Fibroblast of mammary gland (primary cell): ENCODE results near the gene FOXB1.

Source experiments
- DNase-seq: peaks from one replicate; pipeline ENCODE4 v3.0.0-alpha.2; 2010; ENCODE audit warnings: low read depth
- H3K4me3 ChIP-seq: 2 replicates; pipeline ENCODE4 v1.5.1; 2011; ENCODE audit warnings: low read depth, mild to moderate bottlenecking, low read length, moderate library complexity; ENCODE audit not compliant: control insufficient read depth
- TF ChIP-seq, protein P1 (sequence below): conservative IDR thresholded peaks from 2 replicates; pipeline ENCODE4 v1.5.1; 2011; ENCODE audit warnings: low read depth, low read length, inconsistent platforms; ENCODE audit not compliant: control insufficient read depth, insufficient read depth

FOXB1 gene

DNA sequence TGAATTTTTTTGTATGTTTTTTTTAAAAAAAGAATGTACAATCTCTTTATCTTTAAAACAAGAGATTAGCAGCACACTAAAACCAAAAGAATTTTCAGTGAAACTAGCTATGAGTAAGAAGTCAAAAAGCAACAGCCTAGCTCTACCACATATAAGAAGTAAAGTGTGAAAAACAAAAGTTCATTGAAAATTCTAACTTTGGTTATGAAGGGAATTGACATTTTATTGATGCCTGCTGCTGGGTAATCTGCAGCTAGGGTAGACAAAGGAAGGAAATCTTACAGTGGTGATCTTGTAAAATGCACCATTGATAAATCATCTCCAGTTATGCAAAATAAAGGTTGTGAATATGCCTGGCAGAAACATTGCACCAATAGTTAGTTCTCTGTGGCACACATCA is 37.8 kb upstream of the FOXB1 start:
- no peak for DNase-seq

DNA sequence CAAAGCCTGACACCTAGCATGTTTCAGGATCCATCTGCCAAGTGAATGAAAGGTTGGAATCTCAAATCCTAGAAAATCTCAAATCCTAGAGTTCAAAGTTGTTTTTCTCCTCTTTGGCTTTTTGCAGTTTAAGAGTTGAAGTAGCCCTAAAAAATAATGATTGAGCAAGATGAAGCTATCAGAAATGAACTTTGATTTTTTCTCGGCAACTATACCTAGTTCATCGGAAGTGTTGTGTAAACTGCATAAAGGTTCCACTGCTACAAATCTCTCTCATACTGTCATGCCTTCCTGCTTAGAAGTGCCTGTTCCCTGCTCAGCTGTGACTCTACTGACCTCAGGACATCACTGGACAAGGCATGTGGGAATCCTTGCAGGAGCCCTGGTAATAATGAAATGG is 35.8 kb upstream of the FOXB1 start:
- no peak overlapping the region for H3K4me3 ChIP-seq
- TF ChIP-seq, protein P1, sequence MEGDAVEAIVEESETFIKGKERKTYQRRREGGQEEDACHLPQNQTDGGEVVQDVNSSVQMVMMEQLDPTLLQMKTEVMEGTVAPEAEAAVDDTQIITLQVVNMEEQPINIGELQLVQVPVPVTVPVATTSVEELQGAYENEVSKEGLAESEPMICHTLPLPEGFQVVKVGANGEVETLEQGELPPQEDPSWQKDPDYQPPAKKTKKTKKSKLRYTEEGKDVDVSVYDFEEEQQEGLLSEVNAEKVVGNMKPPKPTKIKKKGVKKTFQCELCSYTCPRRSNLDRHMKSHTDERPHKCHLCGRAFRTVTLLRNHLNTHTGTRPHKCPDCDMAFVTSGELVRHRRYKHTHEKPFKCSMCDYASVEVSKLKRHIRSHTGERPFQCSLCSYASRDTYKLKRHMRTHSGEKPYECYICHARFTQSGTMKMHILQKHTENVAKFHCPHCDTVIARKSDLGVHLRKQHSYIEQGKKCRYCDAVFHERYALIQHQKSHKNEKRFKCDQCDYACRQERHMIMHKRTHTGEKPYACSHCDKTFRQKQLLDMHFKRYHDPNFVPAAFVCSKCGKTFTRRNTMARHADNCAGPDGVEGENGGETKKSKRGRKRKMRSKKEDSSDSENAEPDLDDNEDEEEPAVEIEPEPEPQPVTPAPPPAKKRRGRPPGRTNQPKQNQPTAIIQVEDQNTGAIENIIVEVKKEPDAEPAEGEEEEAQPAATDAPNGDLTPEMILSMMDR = no peak
- DNase-seq = no peak

More for the DNA sequence above, 37.8 kb upstream of the FOXB1 start:
- TF ChIP-seq, protein P1 = no peak
- no peak overlapping the region for H3K4me3 ChIP-seq

DNA sequence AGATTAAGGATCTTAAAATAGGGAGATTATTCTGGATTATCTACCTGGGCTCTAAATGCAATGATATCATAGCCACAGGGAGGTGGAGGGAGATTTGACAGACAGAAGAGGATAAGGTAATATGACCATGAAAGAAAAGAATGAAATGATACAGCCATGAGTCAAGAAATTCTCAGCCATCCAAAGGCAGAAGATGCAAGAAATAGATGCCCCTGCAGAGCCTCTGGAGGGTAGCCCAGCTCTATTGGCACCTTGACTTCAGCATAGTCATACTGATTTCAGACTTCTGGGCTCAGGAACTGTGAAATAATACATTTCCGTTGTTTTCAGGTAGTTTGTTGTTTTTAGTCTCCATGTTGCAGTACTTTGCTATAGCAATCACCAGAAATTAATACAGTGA is 31.9 kb upstream of the FOXB1 start:
- no peak overlapping the region for H3K4me3 ChIP-seq
- no peak for DNase-seq
- TF ChIP-seq, protein P1 = no peak

DNA sequence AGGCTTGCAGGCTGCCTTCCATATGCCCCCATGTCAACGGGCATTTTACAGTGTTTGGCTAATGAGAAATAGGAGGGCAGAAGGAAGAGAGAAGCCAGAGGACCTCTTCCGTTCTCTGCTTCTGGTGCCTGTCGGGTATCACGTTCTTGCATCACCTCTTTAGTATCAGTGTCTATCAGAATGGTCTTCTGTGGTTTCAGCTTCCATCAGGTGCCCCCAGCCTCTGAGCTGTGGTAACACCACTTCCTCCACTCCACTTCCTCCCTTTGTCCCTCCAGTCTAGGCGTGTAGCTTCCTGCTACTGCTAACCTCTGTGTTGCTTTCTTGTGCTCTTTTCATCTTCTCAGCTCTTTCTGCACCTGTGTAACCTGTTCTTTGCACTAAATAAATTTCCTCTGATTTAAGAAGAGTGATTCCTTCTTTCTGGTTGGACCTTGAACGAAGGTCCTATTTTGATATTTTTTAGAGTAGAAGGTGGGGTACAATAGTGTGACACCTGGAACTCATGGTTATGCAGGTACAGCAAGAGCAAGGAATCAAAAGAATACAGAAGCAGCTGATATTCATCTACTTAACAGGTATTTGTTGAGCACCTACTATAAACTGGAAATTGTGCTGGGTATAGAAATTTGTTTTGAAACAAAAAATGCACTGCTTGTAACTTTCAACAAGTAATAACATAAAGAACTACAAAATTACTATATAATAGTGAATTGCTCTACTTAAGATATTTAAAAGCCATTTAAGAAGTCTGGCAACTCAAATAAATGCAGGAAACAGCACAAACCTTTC is 27.4 kb upstream of the FOXB1 start:
- H3K4me3 ChIP-seq = no peak overlapping the region
- no peak for DNase-seq
- TF ChIP-seq, protein P1 = no peak

DNA sequence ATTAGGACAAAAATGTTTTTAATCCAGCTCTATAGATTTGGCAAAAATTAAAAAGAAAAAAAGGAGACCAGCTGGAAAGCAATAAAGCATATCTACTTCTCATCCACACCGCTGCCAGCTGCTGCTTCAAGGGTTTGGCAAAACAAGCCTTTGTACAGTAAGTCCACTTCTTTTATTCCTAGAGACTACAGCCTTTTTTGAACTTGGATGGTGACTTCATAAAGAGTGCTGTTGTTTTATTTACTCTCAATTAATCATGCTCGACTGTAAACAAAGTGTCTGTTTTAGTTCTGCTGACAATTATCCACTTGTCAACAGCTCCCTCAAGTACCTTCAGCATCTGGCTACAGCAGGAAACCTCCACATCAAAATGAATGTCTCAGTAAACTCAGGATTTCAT is 12.3 kb upstream of the FOXB1 start:
- H3K4me3 ChIP-seq = no peak overlapping the region
- TF ChIP-seq, protein P1 = no peak
- no peak for DNase-seq

DNA sequence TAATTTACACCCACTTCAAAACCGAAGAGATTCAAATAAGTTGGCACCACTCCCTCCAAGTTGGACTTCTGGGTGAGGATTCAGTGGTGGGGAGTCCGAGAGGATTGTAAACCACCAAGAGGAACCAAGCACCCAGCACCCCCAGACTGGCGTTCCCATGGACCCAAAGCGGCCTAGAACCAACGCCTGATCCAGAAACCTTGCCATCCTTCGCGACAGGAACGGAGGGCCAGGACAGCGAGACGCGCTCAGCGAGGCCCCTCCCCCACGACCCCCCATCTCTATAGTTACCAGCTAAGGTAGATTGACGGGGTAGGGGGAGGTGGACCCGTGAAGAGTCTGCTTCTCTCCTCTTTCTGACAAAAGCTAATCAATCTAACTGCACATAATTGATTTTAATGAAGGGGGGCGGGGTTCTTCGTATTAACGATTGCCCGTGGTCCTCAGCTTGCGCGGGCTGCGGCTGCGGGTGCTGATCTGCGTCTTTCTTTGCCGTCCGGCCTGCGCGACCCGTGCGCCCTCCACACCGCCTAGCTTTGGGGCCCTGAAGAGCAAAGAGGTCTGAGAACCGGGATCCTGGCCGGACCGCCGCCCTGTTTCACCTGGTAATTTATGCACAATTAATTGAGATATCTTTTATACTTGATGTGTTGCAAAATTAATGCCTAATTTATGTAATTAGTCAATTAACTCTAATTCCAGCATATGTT is 10.9 kb upstream of the FOXB1 start:
- TF ChIP-seq, protein P1 = no peak
- DNase-seq = no peak
- no peak overlapping the region for H3K4me3 ChIP-seq
